HG02884 (cell line): ENCODE data around the gene ASCL3.
"Not testable (repeated sequence)": the region's sequence is repeated elsewhere in the genome, so short reads cannot be mapped to it uniquely, and the experiment has no call there.

ENCODE experiments used
- ATAC-seq: cut with Tn5 transposase; IDR thresholded peaks from one replicate; pipeline ENCODE4 v1.9.1; 2021; ENCODE audit warnings: mild to moderate bottlenecking, moderate library complexity; ENCODE audit not compliant: unreplicated experiment

The ASCL3 gene

GRCh38 chr11:8911029-8911823 lies 31.6 kb downstream of the ASCL3 start, which contains the start of gene AKIP1:
AKIP1 (plus strand) TSS chr11:8911189; CDS start chr11:8911450, 261 bp downstream.
- peak; percentile 65 for ATAC-seq

GRCh38 chr11:8910649-8911026 lies 32.2 kb downstream of the ASCL3 start:
- ATAC-seq = peak; percentile 11

GRCh38 chr11:8908099-8908498 lies 34.7 kb downstream of the ASCL3 start:
- no peak for ATAC-seq

GRCh38 chr11:8907116-8907515 lies 35.7 kb downstream of the ASCL3 start:
- ATAC-seq = no peak

GRCh38 chr11:8905528-8906165 lies 37.2 kb downstream of the ASCL3 start:
- no peak for ATAC-seq

GRCh38 chr11:8899119-8899753 lies 43.6 kb downstream of the ASCL3 start:
- ATAC-seq = no peak

- not testable (repeated sequence) for ATAC-seq
These were observed 51.6 kb downstream of the ASCL3 start for GRCh38 chr11:8891185-8891584.
